NCI-H82 treated with DMSO at 0.1 percent for 48 hours (cell line): ENCODE results near the gene CHRNG.
"Not testable (repeated sequence)": the region's sequence is repeated elsewhere in the genome, so short reads cannot be mapped to it uniquely, and the experiment has no call there.

Experiments used
- DNase-seq: peaks from one replicate; lab custom pipeline; 2025; ENCODE audit not compliant: unreplicated experiment; lab: John Stamatoyannopoulos, UW

The CHRNG gene

DNA sequence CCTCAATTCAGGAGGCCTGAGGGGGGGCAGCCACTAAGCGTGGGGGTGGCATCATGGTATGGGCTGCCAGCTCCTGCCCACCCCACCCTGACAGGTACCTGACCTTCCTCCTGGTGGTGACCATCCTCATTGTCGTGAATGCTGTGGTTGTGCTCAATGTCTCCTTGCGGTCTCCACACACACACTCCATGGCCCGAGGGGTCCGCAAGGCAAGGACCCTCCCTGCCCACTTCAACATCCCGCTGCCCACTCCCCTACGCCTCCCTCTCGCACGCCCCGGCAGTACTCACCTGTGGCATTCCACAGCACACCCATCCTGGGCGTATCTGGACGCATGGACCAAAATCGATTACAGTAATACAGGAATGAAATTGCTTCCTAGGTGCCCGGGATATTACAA, 4.0 kb downstream of the CHRNG start:
- no peak for DNase-seq

DNA sequence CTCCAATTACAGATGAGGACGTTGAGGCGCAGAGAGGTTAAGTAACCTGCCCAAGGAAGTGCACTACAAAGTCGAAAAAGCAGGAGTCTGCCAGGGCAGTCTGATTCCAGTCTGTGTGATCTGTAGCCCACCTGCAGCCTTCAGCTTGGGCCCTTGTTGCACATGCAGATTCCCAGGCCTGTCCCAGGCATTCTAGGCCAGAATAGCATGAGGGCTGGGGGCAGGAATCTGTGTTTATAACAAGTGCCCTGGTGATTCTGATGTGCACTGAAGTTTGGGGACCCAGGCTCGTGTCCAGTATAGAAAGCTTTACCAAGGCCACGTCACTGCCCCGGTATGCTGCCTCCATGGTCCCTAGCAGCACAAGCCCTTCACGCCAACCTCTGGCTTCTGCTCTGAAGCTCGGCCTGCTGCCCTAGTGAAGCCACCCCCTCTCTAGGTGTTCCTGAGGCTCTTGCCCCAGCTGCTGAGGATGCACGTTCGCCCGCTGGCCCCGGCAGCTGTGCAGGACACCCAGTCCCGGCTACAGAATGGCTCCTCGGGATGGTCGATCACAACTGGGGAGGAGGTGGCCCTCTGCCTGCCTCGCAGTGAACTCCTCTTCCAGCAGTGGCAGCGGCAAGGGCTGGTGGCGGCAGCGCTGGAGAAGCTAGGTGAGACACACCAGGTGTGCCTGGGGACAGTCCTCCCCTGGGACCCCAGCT, 4.6 kb downstream of the CHRNG start:
- DNase-seq: no peak

DNA sequence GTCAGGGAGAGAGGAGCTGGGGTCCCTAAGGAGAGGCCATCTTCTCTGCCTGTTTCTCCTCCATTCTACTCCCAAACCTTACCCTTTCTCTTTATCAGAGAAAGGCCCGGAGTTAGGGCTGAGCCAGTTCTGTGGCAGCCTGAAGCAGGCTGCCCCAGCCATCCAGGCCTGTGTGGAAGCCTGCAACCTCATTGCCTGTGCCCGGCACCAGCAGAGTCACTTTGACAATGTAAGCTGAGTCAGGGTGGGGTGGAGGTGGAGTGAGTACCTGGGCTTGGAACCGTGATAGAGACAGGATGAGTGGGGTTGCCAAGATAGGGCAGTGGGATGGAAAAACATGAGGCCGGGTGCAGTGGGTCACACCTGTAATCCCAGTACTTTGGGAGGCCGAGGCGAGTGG, 5.2 kb downstream of the CHRNG start:
- DNase-seq: no peak

DNA sequence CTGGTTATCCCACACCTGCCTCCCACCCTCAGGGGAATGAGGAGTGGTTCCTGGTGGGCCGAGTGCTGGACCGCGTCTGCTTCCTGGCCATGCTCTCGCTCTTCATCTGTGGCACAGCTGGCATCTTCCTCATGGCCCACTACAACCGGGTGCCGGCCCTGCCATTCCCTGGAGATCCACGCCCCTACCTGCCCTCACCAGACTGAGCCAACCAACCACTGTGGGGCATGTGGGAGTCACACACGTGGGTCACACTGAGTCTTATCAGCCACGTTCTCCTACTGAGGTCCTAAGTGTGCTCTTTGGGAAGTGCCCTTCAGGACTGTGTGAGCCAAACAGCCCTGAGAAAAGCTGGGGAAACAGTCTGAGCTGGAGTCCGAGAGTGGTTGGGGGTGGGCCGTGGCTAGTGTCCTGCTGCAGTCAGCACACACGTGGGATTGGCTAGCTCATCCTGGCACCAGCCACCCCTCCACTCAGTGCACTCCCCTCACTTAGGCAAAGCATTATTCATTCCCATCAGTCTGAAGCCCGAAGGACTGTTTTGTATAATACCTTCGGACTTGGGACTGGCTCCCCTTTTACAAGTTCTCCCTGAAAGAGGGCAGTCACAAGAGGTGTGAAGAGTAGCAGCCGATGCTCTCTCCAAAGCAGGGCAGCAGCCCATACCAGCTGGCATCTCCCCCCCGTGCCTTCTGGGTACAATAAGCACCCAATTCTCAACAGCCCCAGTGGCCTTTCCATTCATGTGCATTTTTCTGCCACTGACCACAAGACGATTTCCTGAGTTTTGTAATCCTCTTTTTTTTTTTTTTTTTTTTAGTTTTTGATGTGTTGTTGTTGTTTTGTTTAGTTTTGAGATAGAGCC, 6.3 kb downstream of the CHRNG start:
- DNase-seq: no peak

DNA sequence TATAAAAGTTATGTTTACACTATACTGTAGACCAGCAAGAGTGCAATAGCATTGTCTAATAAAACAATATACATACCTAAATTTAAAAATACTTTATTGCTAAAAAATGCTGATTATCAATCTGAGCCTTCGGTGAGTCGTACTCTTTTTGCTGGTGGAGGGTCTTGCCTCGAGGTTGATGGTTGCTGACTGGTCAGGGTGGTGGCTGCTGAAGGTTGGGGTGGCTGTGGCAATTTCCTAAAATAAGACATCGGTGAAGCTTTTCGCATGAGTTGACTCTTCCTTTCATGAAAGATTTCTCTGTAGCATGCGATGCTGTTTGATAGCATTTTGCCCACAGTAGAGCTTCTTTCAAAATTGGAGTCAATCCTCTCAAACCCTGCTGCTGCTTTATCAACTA, 8.5 kb downstream of the CHRNG start:
- no peak for DNase-seq

DNA sequence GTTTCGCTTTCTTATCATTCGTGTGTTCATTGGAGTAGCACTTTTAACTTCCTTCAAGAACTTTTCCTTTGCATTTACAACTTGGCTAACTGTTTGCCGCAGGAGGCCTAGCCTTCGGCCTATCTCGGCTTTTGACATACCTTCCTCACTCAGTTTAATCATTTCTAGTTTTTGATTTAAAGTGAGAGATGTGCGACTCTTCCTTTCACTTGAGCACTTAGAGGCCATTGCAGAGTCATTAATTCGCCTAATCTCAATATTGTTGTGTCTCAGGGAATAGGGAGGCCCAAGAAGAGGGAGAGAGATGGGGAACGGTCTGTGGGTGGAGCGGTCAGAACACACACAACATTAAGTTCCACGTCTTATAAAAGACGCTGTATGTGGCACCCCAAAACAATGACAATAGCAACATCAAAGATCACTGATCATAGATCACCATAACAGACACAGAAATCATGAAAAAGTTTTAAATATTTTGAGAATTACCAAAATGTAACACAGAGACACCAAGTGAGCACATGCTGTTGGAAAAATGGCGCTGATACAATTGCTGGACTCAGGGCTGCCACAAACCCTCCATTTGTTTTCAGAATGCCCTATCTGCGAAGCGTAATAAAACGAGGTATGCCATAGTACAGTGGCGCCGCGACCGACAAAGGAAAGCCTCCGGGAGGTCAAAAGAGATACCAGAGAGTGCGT, 10.3 kb downstream of the CHRNG start:
- no peak for DNase-seq

DNA sequence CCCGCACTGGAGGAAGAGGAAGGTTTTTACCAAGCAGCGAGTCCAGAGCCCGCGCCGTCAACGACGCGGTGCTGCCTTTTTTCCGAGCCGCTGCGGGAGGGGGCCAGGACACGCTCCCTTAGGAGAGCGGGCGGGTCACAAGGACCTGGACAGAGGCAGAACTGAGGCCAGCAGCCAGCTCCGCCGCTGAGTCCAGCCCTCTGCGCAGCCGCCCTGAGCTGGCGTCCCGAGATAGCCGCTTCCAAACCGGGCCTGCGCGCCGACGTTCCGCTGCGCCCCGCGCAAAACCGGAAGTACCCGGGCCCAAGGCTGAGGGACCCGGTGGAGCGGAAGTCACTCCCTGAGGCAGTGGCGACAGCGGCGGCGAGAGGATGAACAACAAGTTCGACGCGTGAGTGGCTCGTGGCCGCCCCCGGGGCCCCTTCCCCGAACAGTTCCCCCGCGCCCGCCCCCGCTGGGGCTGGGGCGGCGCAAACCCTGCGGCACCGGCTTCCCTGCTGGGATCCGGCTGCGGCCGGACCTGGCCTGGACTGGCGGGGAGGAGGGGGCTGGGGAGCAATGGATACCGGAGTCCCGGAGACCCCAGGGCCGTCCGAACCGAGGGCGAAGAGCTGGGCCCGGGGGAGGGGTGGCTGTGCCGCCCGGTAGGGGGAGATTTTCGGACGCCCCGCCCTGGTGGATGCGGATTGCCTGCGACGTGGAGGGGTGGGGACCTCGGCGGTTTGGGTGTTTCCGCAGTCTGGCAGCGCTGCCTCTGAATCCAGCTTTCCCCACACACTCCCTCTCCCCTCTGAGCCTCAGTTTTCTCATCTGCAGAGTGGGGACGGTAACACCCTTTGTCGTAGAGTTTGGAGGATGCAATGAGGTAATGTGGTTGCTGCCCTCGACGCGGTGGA, 11.1 kb downstream of the CHRNG start, which contains the start of the genes EIF4E2 and TIGD1:
Gene EIF4E2 (plus strand): TSS at position 336 of the 896 bp plus-strand sequence. CDS start 36 bp downstream, at position 372.
Gene TIGD1 (minus strand): TSS at position 204 of the 896 bp plus-strand sequence. CDS start 675 bp downstream, outside the sequence.
- DNase-seq: peak; percentile 84

DNA sequence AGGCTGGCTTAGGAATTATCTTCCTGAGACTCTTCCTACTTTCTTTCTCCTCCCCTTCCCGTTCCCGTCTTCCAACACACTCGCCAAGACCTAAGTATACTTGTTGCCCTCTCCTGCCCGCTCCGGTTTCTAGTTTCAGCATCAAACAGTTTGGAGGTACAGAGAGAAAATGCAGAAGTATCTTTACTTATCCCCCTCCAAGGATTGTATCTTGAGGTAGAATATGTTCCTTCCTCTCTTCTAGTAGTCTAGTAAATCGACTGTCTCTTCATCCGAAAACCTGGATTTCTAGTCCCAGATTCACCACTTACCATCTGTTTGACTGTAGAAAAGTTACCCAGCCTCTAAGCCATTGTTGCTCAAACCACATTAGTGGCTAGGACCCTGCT, 11.8 kb downstream of the CHRNG start:
- no peak for DNase-seq

DNA sequence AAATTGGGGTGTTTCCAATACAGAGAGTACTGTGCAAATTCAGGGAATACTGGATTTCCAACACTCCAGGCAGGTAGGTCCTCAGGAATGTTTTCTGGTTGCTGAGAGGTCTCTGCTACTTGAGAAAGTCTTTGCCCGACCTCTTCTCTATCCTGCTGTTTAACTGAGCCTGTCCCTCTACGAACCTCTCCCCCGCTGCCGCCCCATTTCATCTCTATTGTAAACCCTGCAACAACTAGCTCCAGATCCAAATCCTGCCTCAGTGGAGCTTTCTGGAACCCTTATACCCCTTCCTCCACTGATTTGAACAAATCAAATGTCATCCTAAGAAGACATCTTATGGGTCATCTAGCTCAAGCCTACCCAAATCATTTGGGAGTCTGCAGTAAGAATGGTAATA, 12.3 kb downstream of the CHRNG start:
- no peak for DNase-seq

DNA sequence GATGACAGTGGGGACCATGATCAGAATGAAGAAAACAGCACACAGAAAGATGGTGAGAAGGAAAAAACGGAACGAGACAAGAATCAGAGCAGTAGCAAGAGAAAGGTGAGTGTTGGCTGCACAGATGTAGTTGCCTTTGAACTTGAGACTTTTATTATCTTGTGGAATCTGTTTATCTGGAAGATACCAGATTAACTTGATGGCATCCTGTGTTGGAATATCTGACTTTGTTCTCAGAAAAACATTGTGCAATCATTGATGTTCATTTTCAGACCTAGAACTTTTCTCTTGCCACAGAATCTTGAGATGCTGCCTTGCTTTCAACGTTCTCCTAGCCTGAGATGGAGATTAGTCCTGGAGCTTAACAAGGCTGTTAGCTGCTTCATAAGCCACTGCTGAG, 16.9 kb downstream of the CHRNG start:
- no peak for DNase-seq

DNA sequence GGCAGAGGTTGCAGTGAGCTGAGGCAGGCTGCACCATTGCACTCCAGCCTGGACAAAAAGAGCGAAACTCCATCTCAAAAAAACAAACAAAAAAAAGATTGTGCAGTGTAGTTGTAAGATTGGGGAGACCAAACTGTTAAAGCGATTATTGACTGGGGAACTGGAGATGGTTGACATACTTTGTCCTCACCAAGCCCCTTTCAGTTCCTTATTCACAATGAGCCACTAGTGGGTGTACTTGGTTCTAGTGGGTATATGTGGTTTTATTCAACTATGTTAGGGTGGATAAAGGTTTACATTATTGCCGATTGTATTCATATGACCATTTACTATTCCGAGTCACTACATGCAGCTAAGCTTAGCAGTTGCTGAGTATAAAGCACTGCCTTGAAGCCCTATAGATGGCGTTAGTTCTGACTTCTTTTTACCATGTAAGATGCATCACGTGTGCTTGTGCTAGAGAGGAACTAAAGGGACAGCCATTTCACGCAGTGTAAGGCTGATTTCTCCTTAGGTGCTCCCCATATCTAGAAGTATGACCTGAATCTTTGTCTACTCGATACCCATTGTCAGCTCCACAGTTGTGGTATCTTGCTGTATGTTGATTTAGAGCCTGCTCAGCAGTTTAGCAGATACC, 23.1 kb downstream of the CHRNG start:
- no peak for DNase-seq

DNA sequence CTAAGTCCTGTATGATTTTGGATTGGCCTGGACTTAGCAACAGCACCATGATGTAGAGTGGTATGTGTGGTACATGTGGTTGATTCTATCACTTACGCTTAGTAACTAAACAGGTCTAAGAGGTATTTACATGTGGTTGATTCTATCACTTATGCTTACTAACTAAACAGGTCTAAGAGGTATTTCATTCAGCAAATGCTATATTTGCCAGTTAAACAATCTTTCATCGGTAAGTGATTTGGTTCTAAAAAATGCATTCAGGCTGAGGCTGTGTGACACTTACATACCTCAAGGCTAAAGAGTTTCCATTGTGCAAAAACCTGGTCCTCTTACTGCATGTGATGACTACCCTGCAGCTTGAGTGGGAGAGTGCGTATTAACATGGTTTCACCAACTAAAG, 24.1 kb downstream of the CHRNG start:
- no peak for DNase-seq

DNA sequence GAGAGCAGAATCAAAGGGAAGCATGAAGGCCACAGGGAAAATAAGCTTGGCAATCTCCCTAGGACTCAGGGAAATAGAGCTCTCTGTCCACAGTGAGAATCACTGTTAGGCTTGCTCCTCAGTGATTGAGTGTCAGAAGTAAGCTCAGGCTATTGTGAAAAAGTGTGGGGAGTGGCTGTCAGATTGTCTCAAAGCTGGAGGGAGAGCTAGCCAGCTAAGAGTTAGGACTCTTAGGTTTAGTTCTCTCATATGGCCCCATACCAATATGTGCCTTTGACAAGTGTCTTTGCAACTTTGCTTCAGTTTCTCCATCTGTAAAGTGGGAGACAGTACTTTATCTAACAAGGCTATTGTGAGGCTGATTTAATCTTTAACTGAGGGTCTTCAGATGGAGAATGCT, 28.2 kb downstream of the CHRNG start:
- no peak for DNase-seq

DNA sequence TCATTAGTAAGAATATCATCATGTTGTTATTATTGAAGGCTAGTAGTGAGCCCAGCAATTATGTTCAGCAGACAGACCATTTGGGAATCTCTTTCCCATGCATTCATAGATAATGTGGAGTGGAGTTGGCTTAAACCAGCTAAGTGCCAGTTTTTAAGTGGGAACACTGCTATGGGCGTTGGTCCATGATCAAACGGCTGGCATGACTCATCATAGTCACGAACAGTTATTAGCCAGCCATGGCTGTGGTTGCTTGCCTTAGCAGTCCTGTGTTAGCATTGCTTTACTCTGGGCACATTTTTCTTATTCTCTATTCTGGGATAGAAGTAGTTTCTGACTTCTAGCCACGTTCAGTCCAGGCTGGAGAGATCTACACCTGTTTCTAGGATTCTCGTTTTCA, 28.7 kb downstream of the CHRNG start:
- no peak for DNase-seq

DNA sequence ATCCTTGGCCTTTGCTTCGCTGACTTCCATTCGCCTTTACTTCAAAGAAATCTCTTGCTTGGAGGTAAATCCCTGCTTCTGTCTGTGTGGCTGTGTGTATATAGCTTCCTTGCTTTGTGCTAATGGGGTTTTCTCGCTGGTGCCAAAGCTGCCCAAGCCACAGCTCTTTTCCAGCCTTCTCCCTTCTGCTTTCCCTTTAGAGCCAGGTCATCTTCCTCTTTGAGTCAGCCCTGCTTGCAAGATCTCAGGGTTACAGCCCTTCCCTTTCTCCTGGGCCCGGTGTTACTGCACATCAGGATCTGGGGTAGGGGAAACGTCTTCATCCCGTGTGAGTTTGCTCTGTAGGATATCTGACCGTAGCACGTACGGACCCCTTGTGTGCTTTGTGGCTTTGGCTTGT, 30.0 kb downstream of the CHRNG start:
- DNase-seq: no peak

DNA sequence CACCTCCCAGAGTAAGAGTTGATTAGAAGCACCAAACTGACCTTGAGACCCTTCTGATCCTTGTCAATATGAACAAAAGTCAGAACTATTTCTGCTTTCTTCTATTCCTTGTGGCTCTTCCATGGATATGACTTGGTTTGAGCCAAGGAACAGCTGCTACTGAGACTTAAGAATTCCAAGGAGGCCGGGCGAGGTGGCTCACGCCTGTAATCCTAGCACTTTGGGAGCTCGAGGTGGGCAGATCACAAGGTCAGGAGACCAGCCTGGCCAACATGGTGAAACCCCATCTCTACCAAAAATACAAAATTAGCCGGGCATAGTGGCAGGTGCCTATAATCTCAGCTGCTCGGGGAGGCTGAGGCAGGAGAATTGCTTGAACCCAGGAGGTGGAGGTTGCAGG, 31.0 kb downstream of the CHRNG start:
- DNase-seq: not testable (repeated sequence)

DNA sequence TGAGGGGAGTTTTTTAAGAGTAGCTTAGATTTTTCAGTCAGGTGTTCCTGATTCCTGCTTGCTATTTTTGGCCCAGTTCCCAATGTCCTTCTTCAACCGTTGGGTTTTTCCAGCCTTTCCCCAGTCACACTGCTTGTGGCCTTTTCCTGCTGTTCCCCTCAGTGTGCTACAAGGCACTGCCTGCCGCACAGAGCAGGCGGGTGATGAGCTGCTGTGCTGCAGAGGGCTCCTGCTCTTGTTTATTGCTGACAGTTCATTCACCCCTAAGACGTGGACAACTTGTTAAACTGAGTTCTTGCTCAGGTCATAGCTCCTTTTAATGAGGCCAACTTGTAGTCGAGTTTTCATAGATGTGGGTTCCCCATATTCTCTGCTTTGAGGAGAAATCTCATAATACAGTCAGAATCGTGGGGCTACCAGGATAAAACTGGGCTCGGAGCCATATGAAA, 31.6 kb downstream of the CHRNG start:
- no peak for DNase-seq

DNA sequence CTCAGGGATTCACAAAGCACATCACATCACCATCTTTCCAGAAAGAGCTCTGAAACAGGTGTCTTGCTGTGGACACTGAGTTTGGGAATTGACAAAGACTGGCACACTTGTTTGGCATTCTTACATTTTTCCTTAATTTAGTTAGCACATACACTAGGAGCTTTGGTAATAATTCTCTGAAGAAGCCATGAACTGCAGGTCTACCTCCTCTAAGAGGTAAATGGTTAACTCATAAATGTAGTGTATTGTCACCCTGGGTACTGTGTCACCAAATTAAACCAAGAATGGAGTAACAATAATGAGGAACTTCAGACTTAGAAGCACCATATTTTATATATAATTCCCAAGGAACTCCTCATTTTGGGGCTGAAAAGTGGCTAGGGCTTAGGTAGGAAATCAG, 33.5 kb downstream of the CHRNG start:
- no peak for DNase-seq

DNA sequence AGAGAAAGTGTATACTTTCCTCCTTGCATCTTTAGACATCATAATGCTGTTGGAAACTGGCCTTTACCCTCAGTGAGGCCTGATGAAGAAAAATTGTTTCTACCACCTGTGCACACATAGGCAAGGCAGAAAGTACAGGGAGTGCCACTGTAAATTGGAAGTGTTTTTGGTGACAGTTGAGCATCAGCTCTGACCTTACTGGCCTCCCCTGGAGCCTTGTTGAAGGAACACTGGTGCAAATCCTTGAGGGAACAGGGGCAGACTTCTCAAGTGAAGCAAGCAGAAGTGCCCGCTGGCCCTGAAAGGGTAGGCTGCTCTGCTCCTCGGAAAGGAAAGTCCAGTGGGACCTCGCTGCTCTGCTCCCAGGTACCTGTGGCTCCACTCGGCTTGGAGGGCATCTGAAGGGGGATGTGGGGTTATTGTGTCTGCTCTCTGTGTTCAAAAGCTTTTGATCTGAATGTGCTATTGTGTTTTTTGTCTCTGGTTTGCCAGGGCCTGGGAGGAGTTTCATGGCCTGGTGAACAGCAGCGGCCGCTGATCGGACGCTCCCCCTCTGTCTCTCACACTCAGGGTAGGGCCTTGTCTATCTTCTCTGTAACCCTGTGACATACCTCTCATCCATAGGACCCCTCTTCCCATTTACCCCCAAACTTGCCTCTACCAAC, 34.4 kb downstream of the CHRNG start:
- DNase-seq: no peak
